Measurements from ENCODE around the gene COX7A2L.

DNA sequence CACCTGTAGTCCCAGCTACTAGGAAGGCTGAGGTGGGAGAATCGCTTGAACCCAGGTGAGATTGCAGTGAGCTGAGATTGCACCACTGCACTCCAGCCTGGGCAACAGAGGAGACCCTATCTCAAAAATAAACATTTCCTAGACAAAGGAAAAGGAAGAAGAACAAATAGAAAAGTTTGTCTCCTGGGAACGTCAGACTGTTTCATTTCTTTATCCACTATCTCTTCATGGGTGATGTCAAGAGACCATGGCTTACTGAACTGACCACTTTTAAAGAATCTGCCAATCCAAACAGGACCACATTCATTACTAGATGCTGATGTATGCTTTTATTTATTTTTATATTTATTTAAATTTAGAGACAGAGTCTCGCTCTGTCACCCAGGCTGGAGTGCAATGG is 26.8 kb downstream of the COX7A2L start:
- TF ChIP-seq, protein P1, sequence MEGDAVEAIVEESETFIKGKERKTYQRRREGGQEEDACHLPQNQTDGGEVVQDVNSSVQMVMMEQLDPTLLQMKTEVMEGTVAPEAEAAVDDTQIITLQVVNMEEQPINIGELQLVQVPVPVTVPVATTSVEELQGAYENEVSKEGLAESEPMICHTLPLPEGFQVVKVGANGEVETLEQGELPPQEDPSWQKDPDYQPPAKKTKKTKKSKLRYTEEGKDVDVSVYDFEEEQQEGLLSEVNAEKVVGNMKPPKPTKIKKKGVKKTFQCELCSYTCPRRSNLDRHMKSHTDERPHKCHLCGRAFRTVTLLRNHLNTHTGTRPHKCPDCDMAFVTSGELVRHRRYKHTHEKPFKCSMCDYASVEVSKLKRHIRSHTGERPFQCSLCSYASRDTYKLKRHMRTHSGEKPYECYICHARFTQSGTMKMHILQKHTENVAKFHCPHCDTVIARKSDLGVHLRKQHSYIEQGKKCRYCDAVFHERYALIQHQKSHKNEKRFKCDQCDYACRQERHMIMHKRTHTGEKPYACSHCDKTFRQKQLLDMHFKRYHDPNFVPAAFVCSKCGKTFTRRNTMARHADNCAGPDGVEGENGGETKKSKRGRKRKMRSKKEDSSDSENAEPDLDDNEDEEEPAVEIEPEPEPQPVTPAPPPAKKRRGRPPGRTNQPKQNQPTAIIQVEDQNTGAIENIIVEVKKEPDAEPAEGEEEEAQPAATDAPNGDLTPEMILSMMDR (IDR thresholded peaks at IDR 0.05), result no peak
- no peak for TF ChIP-seq ZFX (IDR thresholded peaks at IDR 0.05; ENCODE audit: borderline replicate concordance)
